ENCODE measurements around the gene ARMH4. TPM values are rescaled to one million over a fixed set of nuclear protein-coding genes. Genes with fewer than 3 reads are reported as not detected.

ARMH4 gene
- total RNA-seq, 2 donors from 2014 or later, result 1.0 TPM; not detected in 1

GRCh38 chr14:58166005-58166983, 14.3 kb upstream of the ARMH4 start:
- no peaks in the 10 kb centered on the region for H3K27me3 ChIP-seq
- 19 to 23% methylated on average over 10 of the region's 10 CpGs for WGBS, 2 donors
- ATAC-seq, result peak; percentile 75
- DNase-seq, result peak; percentile 82 to 90 (median 84)
- H3K4me1 ChIP-seq, result peaks cover 3% of the 10 kb centered on the region
- peak; percentile 56 to 84 (median 69) for TF ChIP-seq CTCF (IDR thresholded peaks at IDR 0.05)
- TF ChIP-seq POLR2A (IDR thresholded peaks at IDR 0.05), result no peak
- no peak overlapping the region for H3K4me3 ChIP-seq
- intact Hi-C loops (cut with DNase I), result loop anchor here (10.0 kb wide), 1 partner anchor 61 kb away; no protein-coding TSS in a partner anchor
- no peaks in the 10 kb centered on the region for H3K9me3 ChIP-seq
- no peak overlapping the region for H3K27ac ChIP-seq
- H3K36me3 ChIP-seq (replicated peaks in 1 of 2; ENCODE audit: insufficient read depth in 1 of 2, low read depth in 2 of 2), result no peaks in the 10 kb centered on the region

- intact Hi-C loops (cut with DNase I), result loop anchor here (10.0 kb wide), 1 partner anchor 56 kb away; no protein-coding TSS in a partner anchor
- no peaks in the 10 kb centered on the region for H3K36me3 ChIP-seq (replicated peaks in 1 of 2; ENCODE audit: insufficient read depth in 1 of 2, low read depth in 2 of 2)
- DNase-seq, result no peak
- no peak overlapping the region for H3K4me3 ChIP-seq
- no peak for ATAC-seq
- TF ChIP-seq POLR2A (IDR thresholded peaks at IDR 0.05) (no peak), CTCF (IDR thresholded peaks at IDR 0.05) (no peak)
- H3K4me1 ChIP-seq, result no peaks in the 10 kb centered on the region
- H3K27me3 ChIP-seq, result no peaks in the 10 kb centered on the region
- no peaks in the 10 kb centered on the region for H3K9me3 ChIP-seq
- no peak overlapping the region for H3K27ac ChIP-seq
These were observed 8.5 kb upstream of the ARMH4 start for GRCh38 chr14:58160561-58160960.

DNA sequence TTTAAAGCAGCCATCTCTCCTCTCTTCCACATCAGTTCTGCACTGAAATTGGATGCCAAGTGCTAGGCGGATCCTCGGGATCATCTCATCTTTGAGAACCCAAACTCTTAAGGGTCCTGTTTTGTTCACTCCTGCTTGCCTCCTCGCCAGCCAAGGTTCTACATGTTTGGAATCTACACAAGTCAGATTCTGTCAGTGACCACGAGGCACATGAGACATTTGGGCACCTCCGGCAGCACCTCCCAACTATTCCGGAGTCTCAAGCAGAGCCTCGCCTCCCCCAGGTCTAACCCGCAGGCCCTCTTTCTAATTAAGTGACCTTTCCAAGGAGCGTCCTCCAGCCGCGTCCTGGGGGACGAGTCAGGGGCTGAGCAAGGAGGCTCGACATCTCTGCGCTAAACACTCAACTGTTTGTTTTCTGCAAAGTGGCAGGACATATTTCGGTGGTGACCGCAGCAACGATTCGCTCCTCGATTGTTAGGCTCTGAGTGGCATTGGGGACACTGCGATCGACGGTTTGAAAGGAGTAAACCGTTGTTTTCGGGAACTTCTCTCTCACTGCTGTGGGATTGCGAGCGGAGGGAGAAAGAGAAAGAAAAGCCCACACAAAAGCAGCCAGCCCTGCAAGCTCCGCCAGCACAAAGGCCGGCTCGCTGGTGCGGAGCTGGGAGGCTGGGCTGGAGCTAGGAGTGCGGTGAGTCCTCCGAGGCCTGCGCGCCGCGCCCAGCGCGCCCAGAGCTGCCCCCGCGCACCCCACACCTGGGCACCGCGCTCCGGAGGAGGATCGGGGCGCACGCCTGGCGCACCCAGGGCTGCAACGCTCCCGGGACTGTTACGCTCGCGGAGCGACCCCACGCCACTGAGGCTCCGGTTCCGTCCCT, 640 bp downstream of the ARMH4 start:
- Histone ChIP-seq H3K4me1 (peaks cover 14% of the 10 kb centered on the region), H3K27me3 (no peaks in the 10 kb centered on the region), H3K9me3 (no peaks in the 10 kb centered on the region), H3K36me3 (replicated peaks in 1 of 2; ENCODE audit: insufficient read depth in 1 of 2, low read depth in 2 of 2) (no peaks in the 10 kb centered on the region), H3K4me3 (peak overlapping the region; percentile 23 to 92), H3K27ac (peak overlapping the region in 3 of 4 donors; percentile 4 to 59 (median 55))
- ATAC-seq (peak; percentile 62), DNase-seq (peak in 2 of 4 donors; percentile 5 to 34)
- 1 to 2% methylated on average over 33 to 39 of the region's 56 CpGs for WGBS, 2 donors
- TF ChIP-seq CTCF (IDR thresholded peaks at IDR 0.05) (no peak), POLR2A (IDR thresholded peaks at IDR 0.05) (no peak)
- intact Hi-C loops (cut with DNase I), result no loop called here

DNA sequence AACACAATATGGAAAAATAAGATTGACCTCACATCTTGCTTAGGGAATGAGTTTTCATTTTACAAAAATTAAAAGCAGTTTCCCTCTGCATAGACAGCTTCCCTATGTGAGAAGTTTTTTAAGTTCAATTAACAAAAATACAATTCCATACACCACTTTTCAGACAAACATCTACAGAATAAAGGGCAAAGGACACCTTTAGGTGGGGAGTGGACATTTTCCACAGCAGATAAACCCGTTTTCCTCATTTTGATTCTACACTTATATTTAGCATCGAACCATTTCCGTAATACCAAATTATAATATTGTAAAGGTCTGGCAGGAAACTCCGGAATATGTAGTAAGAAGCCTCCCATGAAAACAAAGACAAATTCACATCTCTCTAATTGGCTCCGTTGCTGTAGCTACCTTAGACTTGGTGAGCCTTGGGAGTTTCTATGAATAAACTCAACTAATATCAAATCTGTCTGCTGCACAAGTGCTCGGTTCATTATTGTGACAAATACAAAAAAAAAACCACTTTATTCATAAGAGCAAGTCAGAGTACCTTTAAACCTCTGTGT, 1.7 kb downstream of the ARMH4 start:
- no peak for ATAC-seq
- 73 to 79% methylated on average over 6 of the region's 6 CpGs for WGBS, 2 donors
- intact Hi-C loops (cut with DNase I), result no loop called here

More for the DNA sequence above, 1.7 kb downstream of the ARMH4 start:
- no peaks in the 10 kb centered on the region for H3K9me3 ChIP-seq
- H3K27ac ChIP-seq, result no peak overlapping the region
- H3K36me3 ChIP-seq (replicated peaks in 1 of 2; ENCODE audit: insufficient read depth in 1 of 2, low read depth in 2 of 2), result no peaks in the 10 kb centered on the region
- H3K4me3 ChIP-seq, result no peak overlapping the region
- DNase-seq, result no peak
- H3K4me1 ChIP-seq, result peaks cover 14% of the 10 kb centered on the region
- no peaks in the 10 kb centered on the region for H3K27me3 ChIP-seq
- no peak for TF ChIP-seq CTCF (IDR thresholded peaks at IDR 0.05)
- no peak for TF ChIP-seq POLR2A (IDR thresholded peaks at IDR 0.05)
